HCT116 (cell line): ENCODE measurements around the gene CTNND2.

Experiments used
- YY1 ChIP-seq: IDR thresholded peaks from 2 replicates; pipeline ENCODE4 v1.6.1; 2011; ENCODE audit warnings: low read length, low read depth, moderate library complexity, mild to moderate bottlenecking; ENCODE audit not compliant: insufficient replicate concordance; ENCODE audit errors: extremely low read depth
- TF ChIP-seq, protein P1 (sequence below), 3 experiments: fragments of 200-600 bp in 1 of 3; sonication (generic) in 1 of 3; IDR thresholded peaks in 2 of 3; conservative IDR thresholded peaks in 1 of 3; 2 replicates each; pipeline ENCODE4 v1.5.1; 2012 to 2017; ENCODE audit warnings: low read depth in 2 of 3, low read length in 2 of 3, antibody characterized with exemption in 1 of 3, borderline replicate concordance in 1 of 3, control low read depth in 1 of 3, mild to moderate bottlenecking in 1 of 3, mixed read lengths in 1 of 3, mixed run types in 1 of 3, moderate library complexity in 1 of 3; ENCODE audit not compliant: insufficient read depth in 1 of 3
- TF ChIP-seq, protein P2 (sequence below): IDR thresholded peaks from 2 replicates; pipeline ENCODE4 v1.6.1; 2011; ENCODE audit warnings: mild to moderate bottlenecking, low read length, moderate library complexity; ENCODE audit not compliant: insufficient replicate concordance; ENCODE audit errors: extremely low read depth

DNA sequence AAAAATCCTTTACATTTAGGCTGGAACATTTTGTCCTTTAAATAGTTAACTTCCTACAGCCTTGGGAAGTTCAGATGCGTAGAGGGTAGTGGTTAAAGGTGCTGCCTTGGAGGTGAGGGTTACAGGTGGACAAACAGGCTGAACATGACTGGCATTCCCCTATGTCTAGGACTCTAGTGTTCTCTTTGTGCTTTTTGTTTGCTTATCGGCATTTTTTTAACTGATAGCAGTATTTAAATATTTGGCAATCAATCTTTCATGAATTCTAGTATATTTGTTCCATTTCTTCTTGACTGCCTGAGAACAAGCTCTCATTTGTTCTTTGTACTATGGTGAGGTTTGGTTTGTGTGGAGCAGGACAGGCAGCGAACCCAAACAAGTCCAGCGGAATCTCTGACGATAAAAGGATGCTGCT lies 307.6 kb downstream of the CTNND2 start:
- TF ChIP-seq, protein P1, sequence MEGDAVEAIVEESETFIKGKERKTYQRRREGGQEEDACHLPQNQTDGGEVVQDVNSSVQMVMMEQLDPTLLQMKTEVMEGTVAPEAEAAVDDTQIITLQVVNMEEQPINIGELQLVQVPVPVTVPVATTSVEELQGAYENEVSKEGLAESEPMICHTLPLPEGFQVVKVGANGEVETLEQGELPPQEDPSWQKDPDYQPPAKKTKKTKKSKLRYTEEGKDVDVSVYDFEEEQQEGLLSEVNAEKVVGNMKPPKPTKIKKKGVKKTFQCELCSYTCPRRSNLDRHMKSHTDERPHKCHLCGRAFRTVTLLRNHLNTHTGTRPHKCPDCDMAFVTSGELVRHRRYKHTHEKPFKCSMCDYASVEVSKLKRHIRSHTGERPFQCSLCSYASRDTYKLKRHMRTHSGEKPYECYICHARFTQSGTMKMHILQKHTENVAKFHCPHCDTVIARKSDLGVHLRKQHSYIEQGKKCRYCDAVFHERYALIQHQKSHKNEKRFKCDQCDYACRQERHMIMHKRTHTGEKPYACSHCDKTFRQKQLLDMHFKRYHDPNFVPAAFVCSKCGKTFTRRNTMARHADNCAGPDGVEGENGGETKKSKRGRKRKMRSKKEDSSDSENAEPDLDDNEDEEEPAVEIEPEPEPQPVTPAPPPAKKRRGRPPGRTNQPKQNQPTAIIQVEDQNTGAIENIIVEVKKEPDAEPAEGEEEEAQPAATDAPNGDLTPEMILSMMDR (IDR thresholded peaks at IDR 0.05 in 2 of 3, conservative IDR thresholded peaks at IDR 0.05 in 1 of 3; ENCODE audit: borderline replicate concordance in 1 of 3, insufficient read depth in 1 of 3, low read depth in 2 of 3, low read length in 2 of 3) = no peak
- TF ChIP-seq YY1 = no peak
- TF ChIP-seq, protein P2, sequence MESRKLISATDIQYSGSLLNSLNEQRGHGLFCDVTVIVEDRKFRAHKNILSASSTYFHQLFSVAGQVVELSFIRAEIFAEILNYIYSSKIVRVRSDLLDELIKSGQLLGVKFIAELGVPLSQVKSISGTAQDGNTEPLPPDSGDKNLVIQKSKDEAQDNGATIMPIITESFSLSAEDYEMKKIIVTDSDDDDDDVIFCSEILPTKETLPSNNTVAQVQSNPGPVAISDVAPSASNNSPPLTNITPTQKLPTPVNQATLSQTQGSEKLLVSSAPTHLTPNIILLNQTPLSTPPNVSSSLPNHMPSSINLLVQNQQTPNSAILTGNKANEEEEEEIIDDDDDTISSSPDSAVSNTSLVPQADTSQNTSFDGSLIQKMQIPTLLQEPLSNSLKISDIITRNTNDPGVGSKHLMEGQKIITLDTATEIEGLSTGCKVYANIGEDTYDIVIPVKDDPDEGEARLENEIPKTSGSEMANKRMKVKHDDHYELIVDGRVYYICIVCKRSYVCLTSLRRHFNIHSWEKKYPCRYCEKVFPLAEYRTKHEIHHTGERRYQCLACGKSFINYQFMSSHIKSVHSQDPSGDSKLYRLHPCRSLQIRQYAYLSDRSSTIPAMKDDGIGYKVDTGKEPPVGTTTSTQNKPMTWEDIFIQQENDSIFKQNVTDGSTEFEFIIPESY = no peak
